ENCODE measurements around the gene SHC3.
A peak's percentile ranks its signal among the peaks of the same experiment; 100 is the strongest.

Gene SHC3

GRCh38 chr9:88975966-88976889, 202.4 kb downstream of the SHC3 start:
- DNase-seq = no peak
- Mint-ChIP-seq H3K4me3 (no peak overlapping the region), H3K36me3 (ENCODE audit: low read depth) (no peaks in the 10 kb centered on the region), H3K27me3 (peaks cover 11% of the 10 kb centered on the region), H3K9me3 (no peaks in the 10 kb centered on the region), H3K4me1 (peaks cover 14% of the 10 kb centered on the region), H3K27ac (peak overlapping the region; percentile 59)
- ATAC-seq = peak; percentile 69

GRCh38 chr9:88974641-88975040, 204.0 kb downstream of the SHC3 start:
- peaks cover 9% of the 10 kb centered on the region for H3K27me3 Mint-ChIP-seq

GRCh38 chr9:88973281-88974045, 205.2 kb downstream of the SHC3 start:
- Mint-ChIP-seq H3K4me1 (peaks cover 14% of the 10 kb centered on the region), H3K4me3 (no peak overlapping the region), H3K27ac (no peak overlapping the region), H3K27me3 (peaks cover 9% of the 10 kb centered on the region), H3K36me3 (ENCODE audit: low read depth) (no peaks in the 10 kb centered on the region), H3K9me3 (no peaks in the 10 kb centered on the region)
- ATAC-seq (no peak), DNase-seq (no peak)

More at GRCh38 chr9:88974641-88975040, 204.0 kb downstream of the SHC3 start:
- no peak for DNase-seq
- Mint-ChIP-seq H3K4me3 (no peak overlapping the region), H3K9me3 (no peaks in the 10 kb centered on the region), H3K27ac (no peak overlapping the region), H3K4me1 (peaks cover 14% of the 10 kb centered on the region), H3K36me3 (ENCODE audit: low read depth) (no peaks in the 10 kb centered on the region)
- no peak for ATAC-seq

- Mint-ChIP-seq H3K36me3 (ENCODE audit: low read depth) (no peaks in the 10 kb centered on the region), H3K27ac (no peak overlapping the region), H3K9me3 (no peaks in the 10 kb centered on the region), H3K4me1 (peaks cover 14% of the 10 kb centered on the region), H3K27me3 (peaks cover 7% of the 10 kb centered on the region), H3K4me3 (no peak overlapping the region)
- DNase-seq (no peak), ATAC-seq (no peak)
Observed at GRCh38 chr9:88972401-88972800, 206.2 kb downstream of the SHC3 start.

- no peaks in the 10 kb centered on the region for H3K36me3 Mint-ChIP-seq (ENCODE audit: low read depth)
- H3K4me3 Mint-ChIP-seq = no peak overlapping the region
- no peak for DNase-seq
- no peak for ATAC-seq
- H3K4me1 Mint-ChIP-seq = peaks cover 5% of the 10 kb centered on the region
- peaks cover 2% of the 10 kb centered on the region for H3K27me3 Mint-ChIP-seq
- H3K9me3 Mint-ChIP-seq = no peaks in the 10 kb centered on the region
- H3K27ac Mint-ChIP-seq = no peak overlapping the region
Observed at GRCh38 chr9:88971131-88971960, 207.3 kb downstream of the SHC3 start.

- H3K27ac Mint-ChIP-seq = no peak overlapping the region
- H3K4me1 Mint-ChIP-seq = no peaks in the 10 kb centered on the region
- peaks cover 2% of the 10 kb centered on the region for H3K27me3 Mint-ChIP-seq
- DNase-seq (no peak), ATAC-seq (peak; percentile 30)
- H3K9me3 Mint-ChIP-seq = no peaks in the 10 kb centered on the region
- no peaks in the 10 kb centered on the region for H3K36me3 Mint-ChIP-seq (ENCODE audit: low read depth)
- H3K4me3 Mint-ChIP-seq = no peak overlapping the region
Observed at GRCh38 chr9:88969646-88970373, 208.8 kb downstream of the SHC3 start.

GRCh38 chr9:88968799-88969198, 209.8 kb downstream of the SHC3 start:
- H3K27me3 Mint-ChIP-seq = peaks cover 2% of the 10 kb centered on the region
- DNase-seq (no peak), ATAC-seq (no peak)
- no peak overlapping the region for H3K27ac Mint-ChIP-seq
- H3K4me3 Mint-ChIP-seq = no peak overlapping the region
- no peaks in the 10 kb centered on the region for H3K36me3 Mint-ChIP-seq (ENCODE audit: low read depth)
- no peaks in the 10 kb centered on the region for H3K4me1 Mint-ChIP-seq
- H3K9me3 Mint-ChIP-seq = no peaks in the 10 kb centered on the region

- Mint-ChIP-seq H3K4me1 (no peaks in the 10 kb centered on the region), H3K27ac (no peak overlapping the region), H3K4me3 (no peak overlapping the region)
Observed at GRCh38 chr9:88966894-88967676, 211.5 kb downstream of the SHC3 start.

GRCh38 chr9:88965473-88965872, 213.1 kb downstream of the SHC3 start:
- H3K27me3 Mint-ChIP-seq = peaks cover 12% of the 10 kb centered on the region
- H3K36me3 Mint-ChIP-seq (ENCODE audit: low read depth) = no peaks in the 10 kb centered on the region
- ATAC-seq = no peak

More at GRCh38 chr9:88966894-88967676, 211.5 kb downstream of the SHC3 start:
- ATAC-seq (no peak), DNase-seq (no peak)
- H3K9me3 Mint-ChIP-seq = no peaks in the 10 kb centered on the region
- peaks cover 4% of the 10 kb centered on the region for H3K27me3 Mint-ChIP-seq
- H3K36me3 Mint-ChIP-seq (ENCODE audit: low read depth) = no peaks in the 10 kb centered on the region

GRCh38 chr9:88960632-88961031, 218.0 kb downstream of the SHC3 start:
- H3K4me1 Mint-ChIP-seq = no peaks in the 10 kb centered on the region
- H3K27ac Mint-ChIP-seq = no peak overlapping the region
- H3K36me3 Mint-ChIP-seq (ENCODE audit: low read depth) = no peaks in the 10 kb centered on the region
- no peak overlapping the region for H3K4me3 Mint-ChIP-seq
- DNase-seq (no peak), ATAC-seq (no peak)
- H3K27me3 Mint-ChIP-seq = peaks cover 25% of the 10 kb centered on the region
- no peaks in the 10 kb centered on the region for H3K9me3 Mint-ChIP-seq

More at GRCh38 chr9:88965473-88965872, 213.1 kb downstream of the SHC3 start:
- H3K27ac Mint-ChIP-seq = no peak overlapping the region
- no peak overlapping the region for H3K4me3 Mint-ChIP-seq
- H3K4me1 Mint-ChIP-seq = no peaks in the 10 kb centered on the region
- no peak for DNase-seq
- no peaks in the 10 kb centered on the region for H3K9me3 Mint-ChIP-seq

GRCh38 chr9:88959727-88960469, 218.7 kb downstream of the SHC3 start:
- no peak overlapping the region for H3K4me3 Mint-ChIP-seq
- no peaks in the 10 kb centered on the region for H3K4me1 Mint-ChIP-seq
- ATAC-seq (no peak), DNase-seq (no peak)
- no peaks in the 10 kb centered on the region for H3K36me3 Mint-ChIP-seq (ENCODE audit: low read depth)
- no peaks in the 10 kb centered on the region for H3K9me3 Mint-ChIP-seq
- H3K27ac Mint-ChIP-seq = no peak overlapping the region
- peaks cover 27% of the 10 kb centered on the region for H3K27me3 Mint-ChIP-seq

GRCh38 chr9:88957526-88957925, 221.1 kb downstream of the SHC3 start:
- Mint-ChIP-seq H3K4me1 (no peaks in the 10 kb centered on the region), H3K27me3 (peaks cover 30% of the 10 kb centered on the region), H3K9me3 (no peaks in the 10 kb centered on the region), H3K4me3 (no peak overlapping the region), H3K27ac (no peak overlapping the region), H3K36me3 (ENCODE audit: low read depth) (no peaks in the 10 kb centered on the region)
- no peak for ATAC-seq
- no peak for DNase-seq
